Measurements from ENCODE around the gene TMEM106C.

GRCh38 chr12:47931187-47931586 is 32.2 kb upstream of the TMEM106C start:
- TF ChIP-seq CTCF (IDR thresholded peaks at IDR 0.05; ENCODE audit: low read depth, low read length, missing input control) = no peak
- no peak for TF ChIP-seq SP1 (IDR thresholded peaks at IDR 0.05)
- no peak for TF ChIP-seq MAX (IDR thresholded peaks at IDR 0.05)
- TF ChIP-seq GABPA (IDR thresholded peaks at IDR 0.05 in 1 of 2, conservative IDR thresholded peaks at IDR 0.05 in 1 of 2) = no peak
- TF ChIP-seq TAF1 (conservative IDR thresholded peaks at IDR 0.05) = no peak
- no peak for TF ChIP-seq ATF3 (IDR thresholded peaks at IDR 0.05)
- no peak for TF ChIP-seq REST (IDR thresholded peaks at IDR 0.05)
- no peak for TF ChIP-seq RXRA (IDR thresholded peaks at IDR 0.05)
- TF ChIP-seq RAD21 (IDR thresholded peaks at IDR 0.05) = no peak
- TF ChIP-seq JUND (IDR thresholded peaks at IDR 0.05) = no peak

All from liver (tissue), 3 donors.